Measurements from ENCODE around the gene ZNF638.
"Not testable (repeated sequence)": the region's sequence is repeated elsewhere in the genome, so short reads cannot be mapped to it uniquely, and the experiment has no call there.

The ZNF638 gene

GRCh38 chr2:71331581-71332434, at the start of gene ZNF638:
TSS of gene ZNF638 (plus strand) at chr2:71331782. CDS start at chr2:71348955, 17,173 bp downstream.
- DNase-seq = peak; percentile 93

- DNase-seq = no peak
Observed at GRCh38 chr2:71281950-71282349, 49.6 kb upstream of the ZNF638 start.

- DNase-seq = no peak
Observed at GRCh38 chr2:71282493-71282892, 49.1 kb upstream of the ZNF638 start.

- DNase-seq = no peak
Observed at GRCh38 chr2:71283131-71283530, 48.5 kb upstream of the ZNF638 start.

GRCh38 chr2:71285706-71286105, 45.9 kb upstream of the ZNF638 start:
- DNase-seq = no peak

GRCh38 chr2:71291398-71291797, 40.2 kb upstream of the ZNF638 start:
- DNase-seq = no peak

GRCh38 chr2:71292159-71292558, 39.4 kb upstream of the ZNF638 start:
- no peak for DNase-seq

GRCh38 chr2:71298914-71299313, 32.7 kb upstream of the ZNF638 start:
- no peak for DNase-seq

GRCh38 chr2:71299507-71299906, 32.1 kb upstream of the ZNF638 start:
- DNase-seq = peak; percentile 15

GRCh38 chr2:71303849-71304248, 27.7 kb upstream of the ZNF638 start:
- DNase-seq = no peak

GRCh38 chr2:71306762-71307161, 24.8 kb upstream of the ZNF638 start:
- DNase-seq = no peak

- no peak for DNase-seq
Observed at GRCh38 chr2:71313016-71313766, 18.4 kb upstream of the ZNF638 start.

- no peak for DNase-seq
Observed at GRCh38 chr2:71317060-71317459, 14.5 kb upstream of the ZNF638 start.

GRCh38 chr2:71317900-71318299, 13.7 kb upstream of the ZNF638 start:
- DNase-seq = not testable (repeated sequence)

- DNase-seq = no peak
Observed at GRCh38 chr2:71323386-71323785, 8.2 kb upstream of the ZNF638 start.

GRCh38 chr2:71326968-71327367, 4.6 kb upstream of the ZNF638 start:
- DNase-seq = no peak

- DNase-seq = no peak
Observed at GRCh38 chr2:71327916-71328315, 3.7 kb upstream of the ZNF638 start.

- no peak for DNase-seq
Observed at GRCh38 chr2:71330155-71330554, 1.4 kb upstream of the ZNF638 start.

GRCh38 chr2:71330585-71331330, 824 bp upstream of the ZNF638 start:
- DNase-seq = no peak

- not testable (repeated sequence) for DNase-seq
Observed at GRCh38 chr2:71331331-71331580, 326 bp upstream of the ZNF638 start.

GRCh38 chr2:71332435-71332796, 834 bp downstream of the ZNF638 start:
- DNase-seq = no peak

- no peak for DNase-seq
Observed at GRCh38 chr2:71333619-71334018, 2.0 kb downstream of the ZNF638 start.

- DNase-seq = no peak
Observed at GRCh38 chr2:71336384-71336783, 4.8 kb downstream of the ZNF638 start.

- DNase-seq = no peak
Observed at GRCh38 chr2:71336802-71337201, 5.2 kb downstream of the ZNF638 start.

Data from activated CD4-positive, alpha-beta T cell treated with anti-CD3 and anti-CD28 coated beads, Interleukin-10, Interleukin-2, amounts not matched to agents 100 ng/mL and 50 ng/mL, durations not matched to agents 16 hours and 8 hours (primary cell).